Stimulated activated CD8-positive, alpha-beta memory T cell treated with anti-CD3 and anti-CD28 coated beads, Interleukin-4, amount 100 ng/mL, for 4 hours (primary cell): Measurements from ENCODE around the gene TRMT44.

Source experiments
- DNase-seq, 2 donors: peaks; one replicate each; pipeline ENCODE4 v3.0.0-alpha.2; 2020; ENCODE audit warnings: low read depth in 2 of 2, low spot score in 1 of 2

TRMT44 gene

GRCh38 chr4:8440492-8441311 lies at the start of gene TRMT44, which contains the start of gene ACOX3:
TRMT44 (plus strand) TSS chr4:8440777; CDS start chr4:8440823, 46 bp downstream.
ACOX3 (minus strand) TSS chr4:8440723; CDS start chr4:8416521, 24,202 bp downstream.
- peak; percentile 85 to 94 for DNase-seq

GRCh38 chr4:8391071-8391470 lies 49.5 kb upstream of the TRMT44 start:
- no peak for DNase-seq

- no peak for DNase-seq
Measured at GRCh38 chr4:8391972-8392371, 48.6 kb upstream of the TRMT44 start.

- DNase-seq: no peak
Measured at GRCh38 chr4:8392591-8393190, 47.9 kb upstream of the TRMT44 start.

- no peak for DNase-seq
Measured at GRCh38 chr4:8393593-8394038, 47.0 kb upstream of the TRMT44 start.

- DNase-seq: no peak
Measured at GRCh38 chr4:8394061-8394519, 46.5 kb upstream of the TRMT44 start.

GRCh38 chr4:8394806-8395205 lies 45.8 kb upstream of the TRMT44 start:
- DNase-seq: no peak

- DNase-seq: no peak
Measured at GRCh38 chr4:8395504-8396296, 44.9 kb upstream of the TRMT44 start.

- DNase-seq: no peak
Measured at GRCh38 chr4:8396762-8397406, 43.7 kb upstream of the TRMT44 start.

GRCh38 chr4:8398347-8398746 lies 42.2 kb upstream of the TRMT44 start:
- no peak for DNase-seq

GRCh38 chr4:8399298-8399697 lies 41.3 kb upstream of the TRMT44 start:
- no peak for DNase-seq

GRCh38 chr4:8400632-8401325 lies 39.8 kb upstream of the TRMT44 start:
- no peak for DNase-seq

GRCh38 chr4:8401665-8402064 lies 38.9 kb upstream of the TRMT44 start:
- no peak for DNase-seq

GRCh38 chr4:8402181-8402597 lies 38.4 kb upstream of the TRMT44 start:
- DNase-seq: no peak

GRCh38 chr4:8402640-8403039 lies 37.9 kb upstream of the TRMT44 start:
- DNase-seq: no peak

GRCh38 chr4:8403173-8403753 lies 37.3 kb upstream of the TRMT44 start:
- DNase-seq: no peak

GRCh38 chr4:8403976-8404375 lies 36.6 kb upstream of the TRMT44 start:
- DNase-seq: no peak

GRCh38 chr4:8404791-8405515 lies 35.6 kb upstream of the TRMT44 start:
- DNase-seq: no peak

- no peak for DNase-seq
Measured at GRCh38 chr4:8405516-8405875, 35.1 kb upstream of the TRMT44 start.
